B cell (primary cell): Measurements from ENCODE around the gene ADH6. TPM values are rescaled to one million over a fixed set of nuclear protein-coding genes. Genes with fewer than 3 reads are reported as not detected.

Source experiments
- ATAC-seq: fragments of 200-7000 bp; cut with Tn5 transposase; one replicate; pipeline ENCODE4 v1.10.0; 2021; ENCODE audit warnings: low read depth, mild to moderate bottlenecking, moderate number of reproducible peaks, moderate library complexity
- CTCF ChIA-PET: fragments of 350-600 bp; sonication (Branson Sonifier 250); formaldehyde crosslinking; loops from one replicate; lab custom pipeline; 2021; ENCODE audit warnings: antibody characterized with exemption, inconsistent platforms; lab: Charles Lee
- POLR2A ChIA-PET: fragments of 350-600 bp; sonication (Branson Sonifier 250); formaldehyde crosslinking; loops from one replicate; lab custom pipeline; 2021; ENCODE audit warnings: antibody characterized with exemption; lab: Charles Lee
- DNase-seq: peaks from one replicate; pipeline ENCODE4 v3.0.0; 2013
- H2AFZ ChIP-seq: 2 replicates; pipeline ENCODE4 v1.6.1; 2012; ENCODE audit warnings: mild to moderate bottlenecking, low read depth, low read length; ENCODE audit not compliant: insufficient read depth, poor library complexity, severe bottlenecking
- H3K27ac ChIP-seq, 2 donors: 1 replicate in 1 of 2; 2 replicates in 1 of 2; pipeline ENCODE4 v1.5.1; 2012 to 2013; ENCODE audit warnings: low read length in 2 of 2, mild to moderate bottlenecking in 2 of 2, moderate library complexity in 1 of 2
- H3K27me3 ChIP-seq, 4 experiments: fragments of 200-600 bp in 1 of 4; sonication (generic) in 1 of 4; replicated peaks in 1 of 4; 1 replicate in 2 of 4; 2 replicates in 2 of 4; pipeline versions ENCODE4 v1.6.1 to v1.7.0; 2013 to 2016; ENCODE audit warnings: low read length in 3 of 4, mild to moderate bottlenecking in 2 of 4, mixed read lengths in 1 of 4, moderate library complexity in 1 of 4; ENCODE audit not compliant: insufficient read depth in 4 of 4, control insufficient read depth in 3 of 4; ENCODE audit errors: control extremely low read depth in 1 of 4
- H3K36me3 ChIP-seq, 2 experiments: replicated peaks in 1 of 2; 1 replicate in 1 of 2; 2 replicates in 1 of 2; pipeline versions ENCODE4 v1.6.1 to v1.7.1; 2013; ENCODE audit warnings: low read length in 1 of 2; ENCODE audit not compliant: insufficient read depth in 2 of 2, control insufficient read depth in 1 of 2; ENCODE audit errors: control extremely low read depth in 1 of 2, extremely low read depth in 1 of 2
- H3K4me1 ChIP-seq, 2 donors: fragments of 200-600 bp in 1 of 2; sonication (generic) in 1 of 2; 1 replicate in 1 of 2; 2 replicates in 1 of 2; pipeline versions ENCODE4 v1.5.1 to v1.6.1; 2013 to 2017; ENCODE audit warnings: low read length in 2 of 2; ENCODE audit not compliant: control insufficient read depth in 2 of 2, insufficient read depth in 2 of 2
- H3K4me2 ChIP-seq: replicated peaks from 2 replicates; pipeline ENCODE3; 2012; ENCODE audit warnings: mild to moderate bottlenecking, low read depth, low read length; ENCODE audit not compliant: poor library complexity, severe bottlenecking
- H3K4me3 ChIP-seq, 5 experiments: fragments of 200-600 bp in 1 of 5; sonication (generic) in 1 of 5; 1 replicate in 3 of 5; 2 replicates in 2 of 5; pipeline versions ENCODE4 v1.5.1 to v1.7.0; 2011 to 2016; ENCODE audit warnings: low read length in 4 of 5, mild to moderate bottlenecking in 4 of 5, low read depth in 2 of 5, control low read depth in 1 of 5, moderate library complexity in 1 of 5; ENCODE audit not compliant: insufficient read depth in 1 of 5; ENCODE audit errors: control extremely low read depth in 1 of 5, extremely low read depth in 1 of 5
- H3K79me2 ChIP-seq: fragments of 200-600 bp; sonication (generic); one replicate; pipeline ENCODE4 v1.6.0; 2016; ENCODE audit warnings: low read length; ENCODE audit not compliant: control insufficient read depth, insufficient read depth
- H3K9ac ChIP-seq: fragments of 200-600 bp; sonication (generic); 2 replicates; pipeline ENCODE4 v1.6.1; 2017; ENCODE audit warnings: mild to moderate bottlenecking, low read length, moderate library complexity
- H3K9me3 ChIP-seq, 3 donors: one replicate each; pipeline versions ENCODE4 v1.6.1 to v1.7.1; 2013; ENCODE audit warnings: low read length in 2 of 3; ENCODE audit not compliant: control insufficient read depth in 2 of 3, insufficient read depth in 1 of 3; ENCODE audit errors: control extremely low read depth in 1 of 3
- H4K20me1 ChIP-seq: 2 replicates; pipeline ENCODE4 v1.6.0; 2012; ENCODE audit warnings: mild to moderate bottlenecking, low read length; ENCODE audit not compliant: insufficient read depth, control insufficient read depth, poor library complexity, severe bottlenecking
- H3K27ac Mint-ChIP-seq: one replicate; pipeline ENCODE4 v1.8.0; 2021; ENCODE audit warnings: mixed read lengths
- H3K27me3 Mint-ChIP-seq: one replicate; pipeline ENCODE4 v1.8.0; 2021; ENCODE audit warnings: mixed read lengths
- H3K4me1 Mint-ChIP-seq: one replicate; pipeline ENCODE4 v1.8.0; 2021; ENCODE audit warnings: mixed read lengths
- H3K4me3 Mint-ChIP-seq: one replicate; pipeline ENCODE4 v1.8.0; 2021; ENCODE audit warnings: mixed read lengths
- H3K9me3 Mint-ChIP-seq: one replicate; pipeline ENCODE4 v1.8.0; 2022; ENCODE audit warnings: mixed read lengths; ENCODE audit not compliant: insufficient read depth
- CTCF ChIP-seq: fragments of 200-600 bp; IDR thresholded peaks from one replicate; pipeline ENCODE4 v1.8.0; 2022; ENCODE audit warnings: antibody characterized with exemption, mild to moderate bottlenecking
- EZH2 ChIP-seq: IDR thresholded peaks from 2 replicates; pipeline ENCODE4 v1.6.1; 2012; ENCODE audit warnings: borderline replicate concordance, low read depth, mild to moderate bottlenecking, moderate library complexity, low read length; ENCODE audit not compliant: insufficient read depth, poor library complexity, severe bottlenecking
- WGBS: methylation state at CpG from one replicate; pipeline ENCODE4 v1.1.5; 2013; ENCODE audit warnings: missing lambda C conversion rate; ENCODE audit not compliant: insufficient coverage; 5-methylcytosine and 5-hydroxymethylcytosine counted together
- intact Hi-C: fragments of 100-400 bp; cut with micrococcal nuclease; formaldehyde crosslinking; loops from one replicate; pipeline ENCODE4 v1.10.0; 2022
- polyA plus RNA-seq: library from polyadenylated mRNA; depleted of rRNA; stranded (reverse); fragments of >200 nt; gene quantifications from 2 replicates; pipeline ENCODE4 v1.2.3, GENCODE V29; 2012
- total RNA-seq, 2 donors: library from RNA; stranded (reverse); fragments of 120-200 nt in 1 of 2; gene quantifications; 1 replicate in 1 of 2; 2 replicates in 1 of 2; pipeline versions ENCODE4 v1.2.3 to v1.2.4, GENCODE V29; 2013 to 2022

ADH6 gene
- total and polyA plus RNA-seq, 2 donors (not counting 1 experiment from before 2014, with no cell fraction given): not detected

GRCh38 chr4:99179178-99179577, 39.9 kb downstream of the ADH6 start:
- Mint-ChIP-seq H3K9me3 (peaks cover 11% of the 10 kb centered on the region), H3K27ac (no peak overlapping the region), H3K27me3 (no peaks in the 10 kb centered on the region), H3K4me3 (no peak overlapping the region), H3K4me1 (no peaks in the 10 kb centered on the region)
- H3K36me3 ChIP-seq: no peaks in the 10 kb centered on the region
- no peaks in the 10 kb centered on the region for H3K79me2 ChIP-seq
- POLR2A ChIA-PET: no interaction called here
- peaks cover 0 to 11% (median 0%) of the 10 kb centered on the region in 3 donors for H3K9me3 ChIP-seq
- H4K20me1 ChIP-seq: no peaks in the 10 kb centered on the region
- CTCF ChIA-PET: no interaction called here
- intact Hi-C loops: no loop called here
- no peak overlapping the region for H3K4me2 ChIP-seq
- H3K4me1 ChIP-seq: no peaks in the 10 kb centered on the region
- H3K9ac ChIP-seq: no peak overlapping the region
- H3K27me3 ChIP-seq: no peaks in the 10 kb centered on the region
- TF ChIP-seq EZH2: no peak
- no peak for TF ChIP-seq CTCF
- no CpG with 5 or more reads among the region's 2 CpGs for WGBS
- no peak overlapping the region for H2AFZ ChIP-seq
- no peak overlapping the region for H3K4me3 ChIP-seq
- DNase-seq (no peak), ATAC-seq (no peak)
- H3K27ac ChIP-seq: no peak overlapping the region

GRCh38 chr4:99166544-99166943, 52.5 kb downstream of the ADH6 start:
- Histone ChIP-seq H3K4me2 (no peak overlapping the region), H3K79me2 (no peaks in the 10 kb centered on the region), H2AFZ (no peak overlapping the region), H3K4me3 (no peak overlapping the region), H4K20me1 (no peaks in the 10 kb centered on the region), H3K36me3 (no peaks in the 10 kb centered on the region), H3K9ac (no peak overlapping the region), H3K27ac (no peak overlapping the region), H3K4me1 (no peaks in the 10 kb centered on the region), H3K27me3 (no peaks in the 10 kb centered on the region), H3K9me3 (no peaks in the 10 kb centered on the region)
- Mint-ChIP-seq H3K4me1 (no peaks in the 10 kb centered on the region), H3K27ac (no peak overlapping the region), H3K4me3 (no peak overlapping the region), H3K27me3 (no peaks in the 10 kb centered on the region), H3K9me3 (peaks cover 4% of the 10 kb centered on the region)
- DNase-seq (no peak), ATAC-seq (no peak)
- no CpG with 5 or more reads among the region's 2 CpGs for WGBS
- intact Hi-C loops: no loop called here
- TF ChIP-seq EZH2: no peak
- no peak for TF ChIP-seq CTCF
- ChIA-PET CTCF (no interaction called here), POLR2A (no interaction called here)
